Eye (tissue), 1 donor: Measurements from ENCODE around the gene CEACAM18.
"Not testable (repeated sequence)": the region's sequence is repeated elsewhere in the genome, so short reads cannot be mapped to it uniquely, and the experiment has no call there.

Experiments
- DNase-seq: peaks from one replicate; pipeline ENCODE4 v3.0.0-alpha.2; 2015

The CEACAM18 gene

GRCh38 chr19:51500931-51501330, 22.6 kb downstream of the CEACAM18 start:
- DNase-seq: not testable (repeated sequence)

GRCh38 chr19:51501594-51502263, 23.4 kb downstream of the CEACAM18 start, which contains the start of gene SIGLEC12:
TSS of gene SIGLEC12 (minus strand) at chr19:51501800. CDS start at chr19:51501733, 67 bp downstream.
- DNase-seq: no peak

- DNase-seq: no peak
Measured at GRCh38 chr19:51503286-51503817, 25.0 kb downstream of the CEACAM18 start.

GRCh38 chr19:51503896-51504295, 25.6 kb downstream of the CEACAM18 start:
- no peak for DNase-seq

- no peak for DNase-seq
Measured at GRCh38 chr19:51505904-51506303, 27.6 kb downstream of the CEACAM18 start.

GRCh38 chr19:51507192-51507591, 28.9 kb downstream of the CEACAM18 start:
- DNase-seq: no peak

GRCh38 chr19:51507640-51508058, 29.3 kb downstream of the CEACAM18 start:
- no peak for DNase-seq

- DNase-seq: no peak
Measured at GRCh38 chr19:51508059-51508733, 29.9 kb downstream of the CEACAM18 start.

GRCh38 chr19:51509823-51510660, 31.7 kb downstream of the CEACAM18 start:
- DNase-seq: no peak

- DNase-seq: peak; percentile 11
Measured at GRCh38 chr19:51511353-51511752, 33.0 kb downstream of the CEACAM18 start.

- DNase-seq: no peak
Measured at GRCh38 chr19:51513968-51514367, 35.6 kb downstream of the CEACAM18 start.

GRCh38 chr19:51514866-51515481, 36.6 kb downstream of the CEACAM18 start:
- DNase-seq: peak; percentile 85

- DNase-seq: no peak
Measured at GRCh38 chr19:51520728-51521127, 42.4 kb downstream of the CEACAM18 start.

GRCh38 chr19:51521357-51521756, 43.0 kb downstream of the CEACAM18 start:
- no peak for DNase-seq

GRCh38 chr19:51521781-51522180, 43.4 kb downstream of the CEACAM18 start:
- no peak for DNase-seq

GRCh38 chr19:51524666-51525264, 46.4 kb downstream of the CEACAM18 start:
- DNase-seq: no peak

- DNase-seq: no peak
Measured at GRCh38 chr19:51525651-51526050, 47.3 kb downstream of the CEACAM18 start.

GRCh38 chr19:51529301-51529700, 51.0 kb downstream of the CEACAM18 start:
- DNase-seq: no peak

GRCh38 chr19:51530616-51531015, 52.3 kb downstream of the CEACAM18 start:
- DNase-seq: no peak

- DNase-seq: no peak
Measured at GRCh38 chr19:51531349-51532315, 53.3 kb downstream of the CEACAM18 start, which contains the start of gene SIGLEC6. TSS of gene SIGLEC6 (minus strand) at chr19:51531670. CDS start at chr19:51531648, 22 bp downstream.

- no peak for DNase-seq
Measured at GRCh38 chr19:51535535-51535934, 57.2 kb downstream of the CEACAM18 start.
